Mesendoderm (in vitro differentiated cells): Measurements from ENCODE around the gene FGF18.

Experiments
- DNase-seq: peaks from one replicate; pipeline ENCODE4 v3.0.0; 2013
- H2AK5ac ChIP-seq: 2 replicates; pipeline ENCODE4 v1.6.1; 2013; ENCODE audit warnings: low read length, inconsistent platforms
- H2BK120ac ChIP-seq: 2 replicates; pipeline ENCODE4 v1.6.1; 2013; ENCODE audit warnings: low read depth, mild to moderate bottlenecking, low read length, moderate library complexity, mixed read lengths
- H2BK15ac ChIP-seq: replicated peaks from 2 replicates; pipeline ENCODE4 v1.6.1; 2013; ENCODE audit warnings: low read depth, mild to moderate bottlenecking, moderate library complexity
- H2BK5ac ChIP-seq: 2 replicates; pipeline ENCODE4 v1.6.1; 2013; ENCODE audit warnings: low read length, inconsistent platforms
- H3K18ac ChIP-seq: 2 replicates; pipeline ENCODE4 v1.6.1; 2013; ENCODE audit warnings: mild to moderate bottlenecking, low read length, mixed read lengths
- H3K23ac ChIP-seq: one replicate; pipeline ENCODE4 v1.6.1; 2013; ENCODE audit warnings: low read length
- H3K27ac ChIP-seq: 2 replicates; pipeline ENCODE4 v1.5.1; 2013; ENCODE audit warnings: low read depth, mild to moderate bottlenecking, inconsistent platforms, low read length, moderate library complexity
- H3K27me3 ChIP-seq: 2 replicates; pipeline ENCODE4 v1.6.1; 2013; ENCODE audit warnings: low read length, control low read depth, mild to moderate bottlenecking, inconsistent platforms; ENCODE audit not compliant: insufficient read depth, poor library complexity
- H3K36me3 ChIP-seq: 2 replicates; pipeline ENCODE4 v1.6.1; 2013; ENCODE audit warnings: low read length, inconsistent platforms; ENCODE audit not compliant: control insufficient read depth, insufficient read depth
- H3K4ac ChIP-seq: one replicate; pipeline ENCODE4 v1.6.1; 2013; ENCODE audit warnings: low read depth, mild to moderate bottlenecking, low read length, moderate library complexity
- H3K4me1 ChIP-seq: 2 replicates; pipeline ENCODE4 v1.6.1; 2013; ENCODE audit warnings: low read depth, low read length, inconsistent platforms; ENCODE audit not compliant: control insufficient read depth
- H3K4me2 ChIP-seq: 2 replicates; pipeline ENCODE4 v1.6.1; 2013; ENCODE audit warnings: low read length
- H3K4me3 ChIP-seq: 2 replicates; pipeline ENCODE4 v1.5.1; 2013; ENCODE audit warnings: mild to moderate bottlenecking, low read length
- H3K56ac ChIP-seq: one replicate; pipeline ENCODE4 v1.6.1; 2013; ENCODE audit warnings: low read length
- H3K79me1 ChIP-seq: 2 replicates; pipeline ENCODE4 v1.6.1; 2013; ENCODE audit warnings: low read length, inconsistent platforms
- H3K79me2 ChIP-seq: 2 replicates; pipeline ENCODE4 v1.6.1; 2013; ENCODE audit warnings: mild to moderate bottlenecking, low read length; ENCODE audit not compliant: control insufficient read depth, insufficient read depth
- H3K9ac ChIP-seq: 2 replicates; pipeline ENCODE4 v1.6.1; 2013; ENCODE audit warnings: low read length, inconsistent platforms
- H4K5ac ChIP-seq: one replicate; pipeline ENCODE4 v1.6.1; 2013; ENCODE audit warnings: low read length
- H4K8ac ChIP-seq: one replicate; pipeline ENCODE4 v1.6.1; 2013; ENCODE audit warnings: low read depth, mild to moderate bottlenecking, control low read depth, low read length, moderate library complexity
- WGBS: extraction: QIAGEN DNeasy Blood & Tissue Kit; methylation state at CpG from one replicate; pipeline ENCODE4 v1.1.7; 2013; ENCODE audit warnings: low lambda C conversion rate, missing lambda C conversion rate; ENCODE audit not compliant: insufficient coverage; ENCODE audit errors: extremely low coverage; 5-methylcytosine and 5-hydroxymethylcytosine counted together

The FGF18 gene

GRCh38 chr5:171421331-171422262, 2.1 kb downstream of the FGF18 start:
- no peak overlapping the region for H2BK120ac ChIP-seq
- no peak overlapping the region for H2BK5ac ChIP-seq
- no peak overlapping the region for H3K4ac ChIP-seq
- H3K4me2 ChIP-seq, result no peak overlapping the region
- H4K8ac ChIP-seq, result no peak overlapping the region
- no peak overlapping the region for H3K18ac ChIP-seq
- H3K27me3 ChIP-seq, result peaks cover 15% of the 10 kb centered on the region
- no peak overlapping the region for H4K5ac ChIP-seq
- H3K4me3 ChIP-seq, result no peak overlapping the region
- H3K4me1 ChIP-seq, result peaks cover 4% of the 10 kb centered on the region
- no peak overlapping the region for H3K56ac ChIP-seq
- H3K79me1 ChIP-seq, result no peaks in the 10 kb centered on the region
- no CpG with 5 or more reads among the region's 16 CpGs for WGBS
- no peak overlapping the region for H2AK5ac ChIP-seq
- DNase-seq, result no peak
- H3K79me2 ChIP-seq, result no peaks in the 10 kb centered on the region
- no peak overlapping the region for H3K9ac ChIP-seq
- no peak overlapping the region for H2BK15ac ChIP-seq
- no peaks in the 10 kb centered on the region for H3K36me3 ChIP-seq
- H3K23ac ChIP-seq, result no peak overlapping the region
- H3K27ac ChIP-seq, result no peak overlapping the region

DNA sequence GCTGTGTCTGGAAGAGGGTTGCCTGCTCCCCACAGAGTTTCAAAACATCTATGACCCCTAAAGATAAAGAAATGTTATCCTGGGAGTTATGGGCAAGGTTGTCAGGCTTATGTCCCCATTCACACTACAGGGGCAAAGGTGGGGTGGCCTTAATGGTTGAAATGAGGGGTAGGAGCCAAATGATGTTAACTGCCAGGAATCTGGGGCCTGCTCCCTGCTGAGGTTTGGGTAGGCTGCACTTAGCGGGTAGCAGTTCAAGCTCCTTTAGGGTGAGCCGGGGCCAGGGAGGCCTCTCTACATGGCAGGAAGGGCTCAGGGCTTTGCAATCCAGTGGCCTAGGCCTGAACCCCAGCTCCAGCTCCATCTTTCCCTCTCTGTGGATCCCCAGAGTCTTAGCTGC, 3.0 kb downstream of the FGF18 start:
- H3K56ac ChIP-seq, result no peak overlapping the region
- no peak overlapping the region for H3K4me2 ChIP-seq
- no peak overlapping the region for H3K27ac ChIP-seq
- H3K23ac ChIP-seq, result no peak overlapping the region
- H3K4me1 ChIP-seq, result peaks cover 4% of the 10 kb centered on the region
- H3K79me2 ChIP-seq, result no peaks in the 10 kb centered on the region
- no peak overlapping the region for H3K9ac ChIP-seq
- no peak overlapping the region for H3K18ac ChIP-seq
- no peak overlapping the region for H4K8ac ChIP-seq
- no peak overlapping the region for H3K4me3 ChIP-seq
- no peak for DNase-seq
- no peak overlapping the region for H2BK5ac ChIP-seq
- H2BK15ac ChIP-seq, result no peak overlapping the region
- H2AK5ac ChIP-seq, result no peak overlapping the region
- no peak overlapping the region for H4K5ac ChIP-seq
- WGBS, result no CpG with 5 or more reads among the region's 2 CpGs
- no peak overlapping the region for H3K4ac ChIP-seq
- peaks cover 15% of the 10 kb centered on the region for H3K27me3 ChIP-seq
- H2BK120ac ChIP-seq, result no peak overlapping the region
- H3K79me1 ChIP-seq, result no peaks in the 10 kb centered on the region
- H3K36me3 ChIP-seq, result no peaks in the 10 kb centered on the region

DNA sequence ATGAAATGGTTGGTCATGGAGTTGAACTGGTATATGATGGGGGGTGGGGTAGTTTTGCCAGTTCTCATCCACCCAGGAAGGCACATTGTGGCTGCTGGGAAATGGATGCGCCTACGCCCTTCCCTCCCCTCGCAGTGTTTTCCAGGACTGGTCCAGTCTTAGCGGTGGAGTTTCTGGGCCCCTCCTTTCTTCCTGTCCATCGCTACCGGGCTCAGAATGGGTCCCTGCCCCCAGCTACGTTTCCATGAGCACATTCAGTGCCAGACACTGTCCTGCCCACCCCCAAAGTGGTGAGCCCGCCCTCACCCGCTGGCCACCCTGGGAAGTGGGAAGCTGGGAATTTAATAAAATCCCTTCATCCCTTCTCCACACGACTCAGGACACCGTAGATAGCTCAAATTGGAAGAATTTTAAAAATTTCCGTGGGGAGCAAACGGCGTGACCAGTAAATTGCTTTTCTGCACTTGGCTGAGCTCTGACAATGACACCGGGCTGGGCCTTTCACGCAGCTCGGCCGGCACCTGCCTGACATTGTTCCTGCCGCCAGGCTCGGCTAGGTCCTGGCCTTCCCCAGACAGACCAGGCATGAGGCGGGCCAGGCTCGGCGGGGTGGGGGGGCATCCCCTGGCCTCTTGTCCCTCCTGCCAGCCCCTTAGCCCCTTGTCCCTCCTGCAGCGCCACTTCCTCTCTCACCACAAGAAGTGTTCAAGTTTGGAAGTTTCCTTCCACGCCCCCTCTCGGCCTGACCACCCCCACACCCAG, 3.6 kb downstream of the FGF18 start:
- Histone ChIP-seq H3K79me2 (no peaks in the 10 kb centered on the region), H3K4ac (no peak overlapping the region), H2BK15ac (no peak overlapping the region), H3K27ac (no peak overlapping the region), H3K23ac (no peak overlapping the region), H3K27me3 (peaks cover 15% of the 10 kb centered on the region), H3K4me3 (no peak overlapping the region), H3K36me3 (no peaks in the 10 kb centered on the region), H2BK120ac (no peak overlapping the region), H4K8ac (no peak overlapping the region), H2AK5ac (no peak overlapping the region), H3K79me1 (no peaks in the 10 kb centered on the region), H3K4me2 (no peak overlapping the region), H3K18ac (no peak overlapping the region), H3K56ac (no peak overlapping the region), H4K5ac (no peak overlapping the region), H2BK5ac (no peak overlapping the region), H3K9ac (no peak overlapping the region), H3K4me1 (peaks cover 4% of the 10 kb centered on the region)
- no CpG with 5 or more reads among the region's 26 CpGs for WGBS
- DNase-seq, result no peak

- Histone ChIP-seq H3K4me3 (no peak overlapping the region), H3K23ac (no peak overlapping the region), H3K36me3 (no peaks in the 10 kb centered on the region), H3K9ac (no peak overlapping the region), H4K5ac (no peak overlapping the region), H3K18ac (no peak overlapping the region), H3K4me1 (peaks cover 4% of the 10 kb centered on the region), H2BK15ac (no peak overlapping the region), H3K56ac (no peak overlapping the region), H3K79me2 (no peaks in the 10 kb centered on the region), H3K79me1 (no peaks in the 10 kb centered on the region), H2AK5ac (no peak overlapping the region), H2BK5ac (no peak overlapping the region), H4K8ac (no peak overlapping the region), H3K27me3 (peaks cover 15% of the 10 kb centered on the region), H3K27ac (no peak overlapping the region), H3K4me2 (no peak overlapping the region), H3K4ac (no peak overlapping the region), H2BK120ac (no peak overlapping the region)
- DNase-seq, result peak; percentile 84
- no CpG with 5 or more reads among the region's 5 CpGs for WGBS
These were observed 5.3 kb downstream of the FGF18 start for GRCh38 chr5:171424726-171425125.

DNA sequence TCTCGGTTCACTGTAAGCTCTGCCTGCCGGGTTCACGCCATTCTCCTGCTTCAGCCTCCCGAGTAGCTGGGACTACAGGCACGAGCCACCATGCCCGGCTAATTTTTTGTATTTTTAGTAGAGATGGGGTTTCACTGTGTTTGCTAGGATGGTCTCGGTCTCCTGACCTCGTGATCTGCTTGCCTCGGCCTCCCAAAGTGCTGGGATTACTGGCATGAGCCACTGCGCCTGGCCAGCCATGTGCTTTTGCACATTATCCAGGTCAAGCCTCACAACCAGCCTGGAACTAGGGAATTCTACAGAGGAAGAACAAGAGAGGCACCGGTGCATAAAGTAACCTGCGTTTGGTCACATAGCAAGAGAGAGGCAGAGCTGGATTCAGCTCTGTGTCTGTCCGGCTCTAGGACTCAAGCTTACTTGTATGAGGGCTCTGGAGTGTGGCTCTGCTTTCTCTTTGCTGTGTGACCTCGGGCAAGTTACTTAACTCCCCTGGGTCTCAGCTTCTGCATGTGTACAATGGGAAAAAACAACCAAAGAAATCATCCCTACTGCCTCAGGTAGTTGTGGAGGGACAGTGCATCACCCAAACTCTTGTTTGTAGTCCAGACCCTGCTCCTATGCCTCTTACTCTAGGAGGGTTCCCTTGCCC, 6.3 kb downstream of the FGF18 start:
- DNase-seq, result no peak
- Histone ChIP-seq H3K27me3 (peaks cover 8% of the 10 kb centered on the region), H2BK15ac (no peak overlapping the region), H2BK120ac (no peak overlapping the region), H3K18ac (no peak overlapping the region), H3K79me2 (no peaks in the 10 kb centered on the region), H2AK5ac (no peak overlapping the region), H3K4ac (no peak overlapping the region), H4K5ac (no peak overlapping the region), H2BK5ac (no peak overlapping the region), H3K9ac (no peak overlapping the region), H3K23ac (no peak overlapping the region), H3K36me3 (no peaks in the 10 kb centered on the region), H3K79me1 (no peaks in the 10 kb centered on the region), H3K56ac (no peak overlapping the region), H3K27ac (no peak overlapping the region), H3K4me1 (peaks cover 3% of the 10 kb centered on the region), H4K8ac (no peak overlapping the region), H3K4me2 (no peak overlapping the region), H3K4me3 (no peak overlapping the region)
- no CpG with 5 or more reads among the region's 14 CpGs for WGBS
